ENCODE results near the gene RPS2.

- TF ChIP-seq EZH2 (IDR thresholded peaks at IDR 0.05; ENCODE audit: insufficient read depth, poor library complexity, severe bottlenecking) (no peak), EZH2phosphoT487 (IDR thresholded peaks at IDR 0.05; ENCODE audit: insufficient read depth, low read depth) (no peak)
Observed at GRCh38 chr16:1977875-1978268, 13.2 kb upstream of the RPS2 start.

All from GM23248 (cell line).